ENCODE measurements around the gene GBP3. TPM values are rescaled to one million over a fixed set of nuclear protein-coding genes. Genes with fewer than 3 reads are reported as not detected.

The GBP3 gene
- total and polyA plus RNA-seq, 2 of the 8 experiments (the other 6 are each of a cell fraction or from before 2014, with no cell fraction given), result not detected

GRCh38 chr1:89008511-89008910 lies 14.2 kb downstream of the GBP3 start (continued):
- no peak for TF ChIP-seq CTCF (IDR thresholded peaks at IDR 0.05; ENCODE audit: control extremely low read depth in 1 of 3, insufficient read depth in 1 of 3, low read depth in 1 of 3, low read length in 3 of 3)
- TF ChIP-seq, protein P1, sequence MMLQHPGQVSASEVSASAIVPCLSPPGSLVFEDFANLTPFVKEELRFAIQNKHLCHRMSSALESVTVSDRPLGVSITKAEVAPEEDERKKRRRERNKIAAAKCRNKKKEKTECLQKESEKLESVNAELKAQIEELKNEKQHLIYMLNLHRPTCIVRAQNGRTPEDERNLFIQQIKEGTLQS (IDR thresholded peaks at IDR 0.05; ENCODE audit: insufficient read depth, low read depth, low read length), result no peak
- TF ChIP-seq, protein P2, sequence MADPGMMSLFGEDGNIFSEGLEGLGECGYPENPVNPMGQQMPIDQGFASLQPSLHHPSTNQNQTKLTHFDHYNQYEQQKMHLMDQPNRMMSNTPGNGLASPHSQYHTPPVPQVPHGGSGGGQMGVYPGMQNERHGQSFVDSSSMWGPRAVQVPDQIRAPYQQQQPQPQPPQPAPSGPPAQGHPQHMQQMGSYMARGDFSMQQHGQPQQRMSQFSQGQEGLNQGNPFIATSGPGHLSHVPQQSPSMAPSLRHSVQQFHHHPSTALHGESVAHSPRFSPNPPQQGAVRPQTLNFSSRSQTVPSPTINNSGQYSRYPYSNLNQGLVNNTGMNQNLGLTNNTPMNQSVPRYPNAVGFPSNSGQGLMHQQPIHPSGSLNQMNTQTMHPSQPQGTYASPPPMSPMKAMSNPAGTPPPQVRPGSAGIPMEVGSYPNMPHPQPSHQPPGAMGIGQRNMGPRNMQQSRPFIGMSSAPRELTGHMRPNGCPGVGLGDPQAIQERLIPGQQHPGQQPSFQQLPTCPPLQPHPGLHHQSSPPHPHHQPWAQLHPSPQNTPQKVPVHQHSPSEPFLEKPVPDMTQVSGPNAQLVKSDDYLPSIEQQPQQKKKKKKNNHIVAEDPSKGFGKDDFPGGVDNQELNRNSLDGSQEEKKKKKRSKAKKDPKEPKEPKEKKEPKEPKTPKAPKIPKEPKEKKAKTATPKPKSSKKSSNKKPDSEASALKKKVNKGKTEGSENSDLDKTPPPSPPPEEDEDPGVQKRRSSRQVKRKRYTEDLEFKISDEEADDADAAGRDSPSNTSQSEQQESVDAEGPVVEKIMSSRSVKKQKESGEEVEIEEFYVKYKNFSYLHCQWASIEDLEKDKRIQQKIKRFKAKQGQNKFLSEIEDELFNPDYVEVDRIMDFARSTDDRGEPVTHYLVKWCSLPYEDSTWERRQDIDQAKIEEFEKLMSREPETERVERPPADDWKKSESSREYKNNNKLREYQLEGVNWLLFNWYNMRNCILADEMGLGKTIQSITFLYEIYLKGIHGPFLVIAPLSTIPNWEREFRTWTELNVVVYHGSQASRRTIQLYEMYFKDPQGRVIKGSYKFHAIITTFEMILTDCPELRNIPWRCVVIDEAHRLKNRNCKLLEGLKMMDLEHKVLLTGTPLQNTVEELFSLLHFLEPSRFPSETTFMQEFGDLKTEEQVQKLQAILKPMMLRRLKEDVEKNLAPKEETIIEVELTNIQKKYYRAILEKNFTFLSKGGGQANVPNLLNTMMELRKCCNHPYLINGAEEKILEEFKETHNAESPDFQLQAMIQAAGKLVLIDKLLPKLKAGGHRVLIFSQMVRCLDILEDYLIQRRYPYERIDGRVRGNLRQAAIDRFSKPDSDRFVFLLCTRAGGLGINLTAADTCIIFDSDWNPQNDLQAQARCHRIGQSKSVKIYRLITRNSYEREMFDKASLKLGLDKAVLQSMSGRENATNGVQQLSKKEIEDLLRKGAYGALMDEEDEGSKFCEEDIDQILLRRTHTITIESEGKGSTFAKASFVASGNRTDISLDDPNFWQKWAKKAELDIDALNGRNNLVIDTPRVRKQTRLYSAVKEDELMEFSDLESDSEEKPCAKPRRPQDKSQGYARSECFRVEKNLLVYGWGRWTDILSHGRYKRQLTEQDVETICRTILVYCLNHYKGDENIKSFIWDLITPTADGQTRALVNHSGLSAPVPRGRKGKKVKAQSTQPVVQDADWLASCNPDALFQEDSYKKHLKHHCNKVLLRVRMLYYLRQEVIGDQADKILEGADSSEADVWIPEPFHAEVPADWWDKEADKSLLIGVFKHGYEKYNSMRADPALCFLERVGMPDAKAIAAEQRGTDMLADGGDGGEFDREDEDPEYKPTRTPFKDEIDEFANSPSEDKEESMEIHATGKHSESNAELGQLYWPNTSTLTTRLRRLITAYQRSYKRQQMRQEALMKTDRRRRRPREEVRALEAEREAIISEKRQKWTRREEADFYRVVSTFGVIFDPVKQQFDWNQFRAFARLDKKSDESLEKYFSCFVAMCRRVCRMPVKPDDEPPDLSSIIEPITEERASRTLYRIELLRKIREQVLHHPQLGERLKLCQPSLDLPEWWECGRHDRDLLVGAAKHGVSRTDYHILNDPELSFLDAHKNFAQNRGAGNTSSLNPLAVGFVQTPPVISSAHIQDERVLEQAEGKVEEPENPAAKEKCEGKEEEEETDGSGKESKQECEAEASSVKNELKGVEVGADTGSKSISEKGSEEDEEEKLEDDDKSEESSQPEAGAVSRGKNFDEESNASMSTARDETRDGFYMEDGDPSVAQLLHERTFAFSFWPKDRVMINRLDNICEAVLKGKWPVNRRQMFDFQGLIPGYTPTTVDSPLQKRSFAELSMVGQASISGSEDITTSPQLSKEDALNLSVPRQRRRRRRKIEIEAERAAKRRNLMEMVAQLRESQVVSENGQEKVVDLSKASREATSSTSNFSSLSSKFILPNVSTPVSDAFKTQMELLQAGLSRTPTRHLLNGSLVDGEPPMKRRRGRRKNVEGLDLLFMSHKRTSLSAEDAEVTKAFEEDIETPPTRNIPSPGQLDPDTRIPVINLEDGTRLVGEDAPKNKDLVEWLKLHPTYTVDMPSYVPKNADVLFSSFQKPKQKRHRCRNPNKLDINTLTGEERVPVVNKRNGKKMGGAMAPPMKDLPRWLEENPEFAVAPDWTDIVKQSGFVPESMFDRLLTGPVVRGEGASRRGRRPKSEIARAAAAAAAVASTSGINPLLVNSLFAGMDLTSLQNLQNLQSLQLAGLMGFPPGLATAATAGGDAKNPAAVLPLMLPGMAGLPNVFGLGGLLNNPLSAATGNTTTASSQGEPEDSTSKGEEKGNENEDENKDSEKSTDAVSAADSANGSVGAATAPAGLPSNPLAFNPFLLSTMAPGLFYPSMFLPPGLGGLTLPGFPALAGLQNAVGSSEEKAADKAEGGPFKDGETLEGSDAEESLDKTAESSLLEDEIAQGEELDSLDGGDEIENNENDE (IDR thresholded peaks at IDR 0.05; ENCODE audit: insufficient replicate concordance, low read length), result no peak
